GM12878 (cell line): Measurements from ENCODE around the gene PCNX1.

Experiments
- CHD1 ChIP-seq: IDR thresholded peaks from 2 replicates; pipeline ENCODE4 v1.6.1; 2012; ENCODE audit warnings: low read depth, low read length, improper control_type of control experiment
- ZBTB11 ChIP-seq: fragments of 450-650 bp; formaldehyde crosslinking; IDR thresholded peaks from 2 replicates; pipeline ENCODE4 v1.5.0; 2022; ENCODE audit warnings: mild to moderate bottlenecking, missing genetic modification characterization

- TF ChIP-seq ZBTB11 (no peak), CHD1 (no peak)
These were observed 9.8 kb upstream of the PCNX1 start for GRCh38 chr14:70897464-70897863.
